Endothelial cell of umbilical vein (primary cell): ENCODE data around the gene PREP. TPM values are rescaled to one million over a fixed set of nuclear protein-coding genes. Genes with fewer than 3 reads are reported as not detected.

Source experiments
- BruUV-seq: library from RNA; stranded (reverse); fragments of 400-500 nt; replicated peaks from 2 replicates; lab custom pipeline; 2021; lab: Mats Ljungman, UMichigan
- CTCF ChIA-PET: fragments of 300-600, 350-600 bp; sonication (Branson Sonifier 250); formaldehyde crosslinking; loops from one replicate; lab custom pipeline; 2021; ENCODE audit warnings: antibody characterized with exemption, inconsistent platforms; lab: Charles Lee
- POLR2A ChIA-PET: fragments of 300-600, 350-600 bp; sonication (Branson Sonifier 250); formaldehyde crosslinking; loops from one replicate; lab custom pipeline; 2021; ENCODE audit warnings: antibody characterized with exemption, inconsistent platforms; lab: Charles Lee
- DNase-seq: peaks from one replicate; pipeline ENCODE4 v3.0.0-alpha.2; 2011; ENCODE audit warnings: low read depth, low spot score
- FAIRE-seq: peaks from 2 replicates; lab custom pipeline; 2011; peaks lifted over from hg19 to GRCh38; lab: Jason Lieb, UNC
- H2AFZ ChIP-seq: 2 replicates; pipeline ENCODE4 v1.6.0; 2012; ENCODE audit warnings: low read depth, low read length, control low read depth, inconsistent platforms
- H3K27ac ChIP-seq: 2 replicates; pipeline ENCODE4 v1.5.1; 2011; ENCODE audit warnings: low read depth, mild to moderate bottlenecking, control low read depth, low read length, moderate library complexity; ENCODE audit not compliant: insufficient read depth
- H3K27me3 ChIP-seq, 2 experiments: 2 replicates each; pipeline versions ENCODE4 v1.6.0 to v1.6.1; 2011; ENCODE audit warnings: low read length in 2 of 2, mixed read lengths in 1 of 2; ENCODE audit not compliant: control insufficient read depth in 2 of 2, insufficient read depth in 2 of 2
- H3K36me3 ChIP-seq, 2 experiments: 2 replicates in 1 of 2; 3 replicates in 1 of 2; pipeline ENCODE4 v1.5.1; 2011; ENCODE audit warnings: low read length in 2 of 2, mild to moderate bottlenecking in 1 of 2, moderate library complexity in 1 of 2; ENCODE audit not compliant: control insufficient read depth in 2 of 2, insufficient read depth in 2 of 2; ENCODE audit errors: extremely low read depth in 1 of 2
- H3K4me1 ChIP-seq: 3 replicates; pipeline ENCODE4 v1.5.1; 2011; ENCODE audit warnings: mild to moderate bottlenecking, low read length; ENCODE audit not compliant: control insufficient read depth, insufficient read depth; ENCODE audit errors: extremely low read depth
- H3K4me2 ChIP-seq: 2 replicates; pipeline ENCODE4 v1.6.1; 2011; ENCODE audit warnings: low read length, control low read depth, mixed read lengths; ENCODE audit not compliant: insufficient read depth
- H3K4me3 ChIP-seq, 3 experiments: fragments of 200-600 bp in 1 of 3; sonication (generic), shearing (Covaris generic) in 1 of 3; replicated peaks in 1 of 3; 2 replicates each; pipeline ENCODE4 v1.5.1; 2011 to 2016; ENCODE audit warnings: control low read depth in 3 of 3, low read length in 3 of 3, mild to moderate bottlenecking in 2 of 3, inconsistent platforms in 1 of 3, low read depth in 1 of 3, moderate library complexity in 1 of 3; ENCODE audit not compliant: insufficient read depth in 1 of 3
- H3K79me2 ChIP-seq: 2 replicates; pipeline ENCODE4 v1.6.0; 2012; ENCODE audit warnings: low read length, inconsistent platforms; ENCODE audit not compliant: control insufficient read depth, insufficient read depth
- H3K9ac ChIP-seq: replicated peaks from 2 replicates; pipeline ENCODE3; 2011; ENCODE audit warnings: low read length, control low read depth; ENCODE audit not compliant: insufficient read depth; ENCODE audit errors: extremely low read depth
- H3K9me1 ChIP-seq: replicated peaks from 3 replicates; pipeline ENCODE4 v1.6.0; 2011; ENCODE audit warnings: mild to moderate bottlenecking, low read length; ENCODE audit not compliant: control insufficient read depth, insufficient read depth; ENCODE audit errors: extremely low read depth
- H3K9me3 ChIP-seq: replicated peaks from 2 replicates; pipeline ENCODE4 v1.5.1; 2012; ENCODE audit warnings: low read length, inconsistent platforms; ENCODE audit not compliant: control insufficient read depth, insufficient read depth
- H4K20me1 ChIP-seq: replicated peaks from 2 replicates; pipeline ENCODE3; 2011; ENCODE audit warnings: mild to moderate bottlenecking, low read length; ENCODE audit not compliant: control insufficient read depth, insufficient read depth; ENCODE audit errors: extremely low read depth
- CTCF ChIP-seq, 2 donors: IDR thresholded peaks; 1 replicate in 1 of 2; 2 replicates in 1 of 2; pipeline ENCODE4 v1.5.1; 2011; ENCODE audit warnings: low read length in 2 of 2, mild to moderate bottlenecking in 2 of 2, moderate library complexity in 2 of 2, control low read depth in 1 of 2, inconsistent platforms in 1 of 2, low read depth in 1 of 2; ENCODE audit not compliant: insufficient read depth in 1 of 2; ENCODE audit errors: extremely low read depth in 1 of 2
- EZH2 ChIP-seq: IDR thresholded peaks from 2 replicates; pipeline ENCODE4 v1.6.1; 2012; ENCODE audit warnings: borderline replicate concordance, low read depth, mild to moderate bottlenecking, moderate library complexity, low read length, inconsistent platforms; ENCODE audit not compliant: severe bottlenecking
- FOS ChIP-seq: IDR thresholded peaks from 2 replicates; pipeline ENCODE4 v1.6.1; 2011; ENCODE audit warnings: mild to moderate bottlenecking, low read length, moderate library complexity, borderline replicate concordance; ENCODE audit not compliant: insufficient read depth
- GATA2 ChIP-seq: IDR thresholded peaks from 2 replicates; pipeline ENCODE4 v1.7.0; 2011; ENCODE audit warnings: low read depth, mild to moderate bottlenecking, moderate library complexity, mixed read lengths, low read length; ENCODE audit not compliant: insufficient read length, insufficient read depth
- JUN ChIP-seq: IDR thresholded peaks from 2 replicates; pipeline ENCODE4 v1.6.1; 2011; ENCODE audit warnings: borderline replicate concordance, low read depth; ENCODE audit not compliant: insufficient read length, insufficient read depth
- MAX ChIP-seq: IDR thresholded peaks from 2 replicates; pipeline ENCODE4 v1.6.1; 2011; ENCODE audit not compliant: insufficient read depth, insufficient read length
- MYC ChIP-seq: IDR thresholded peaks from one replicate; pipeline ENCODE4 v1.6.1; 2011; ENCODE audit warnings: mild to moderate bottlenecking, low read depth, low read length
- POLR2A ChIP-seq: IDR thresholded peaks from 2 replicates; pipeline ENCODE4 v1.6.1; 2012; ENCODE audit warnings: low read depth, mild to moderate bottlenecking, control low read depth, low read length
- POLR2AphosphoS5 ChIP-seq: IDR thresholded peaks from 2 replicates; pipeline ENCODE4 v1.6.1; 2012; ENCODE audit warnings: low read depth, mild to moderate bottlenecking, control low read depth, low read length, moderate library complexity; ENCODE audit not compliant: insufficient read depth
- dilution Hi-C: fragments of 300-500 bp; cut with MboI; formaldehyde crosslinking; loops from one replicate; pipeline ENCODE4 v1.15.0; 2019; ENCODE audit warnings: low sequenced_read_pairs; ENCODE audit not compliant: extremely low pct_ligation_motif_present
- intact Hi-C: fragments of 100-400 bp; cut with micrococcal nuclease; formaldehyde crosslinking; loops from one replicate; pipeline ENCODE4 v1.10.0; 2022
- polyA plus RNA-seq, 4 experiments: library from polyadenylated mRNA; depleted of rRNA in 3 of 4; stranded (reverse) in 3 of 4; unstranded in 1 of 4; fragments of >200 nt; gene quantifications; 2 replicates each; pipeline versions ENCODE4 v1.2.1 to v1.2.3, GENCODE V29; 2011 to 2012; ENCODE audit warnings: missing spikeins in 1 of 4
- total RNA-seq: library from RNA; stranded (reverse); gene quantifications from 2 replicates; pipeline ENCODE4 v1.2.3, GENCODE V29; 2021

The PREP gene
- total and polyA plus RNA-seq, 2 donors (not counting 3 experiments of a cell fraction or from before 2014, with no cell fraction given) = 17.2 to 37.7 TPM

GRCh38 chr6:105352037-105352617 is 50.8 kb downstream of the PREP start:
- TF ChIP-seq MYC (no peak), POLR2A (no peak), FOS (no peak), EZH2 (no peak), CTCF (IDR thresholded peaks at IDR 0.05; ENCODE audit: extremely low read depth in 1 of 2, insufficient read depth in 1 of 2, low read depth in 1 of 2, low read length in 2 of 2) (no peak), POLR2AphosphoS5 (no peak), JUN (no peak), MAX (no peak), GATA2 (no peak)
- H3K4me1 ChIP-seq = no peaks in the 10 kb centered on the region
- H3K79me2 ChIP-seq = no peaks in the 10 kb centered on the region
- dilution Hi-C loops = no loop called here
- H3K27me3 ChIP-seq = no peaks in the 10 kb centered on the region
- intact Hi-C loops = no loop called here
- FAIRE-seq = no peak
- CTCF ChIA-PET = no interaction called here
- DNase-seq = no peak
- no peak overlapping the region for H3K27ac ChIP-seq
- H2AFZ ChIP-seq = no peak overlapping the region
- peaks cover 2 to 4% of the 10 kb centered on the region in 2 experiments for H3K36me3 ChIP-seq
- no peaks in the 10 kb centered on the region for H3K9me3 ChIP-seq
- H3K4me3 ChIP-seq = no peak overlapping the region
- no peak overlapping the region for H3K9ac ChIP-seq
- H4K20me1 ChIP-seq = no peaks in the 10 kb centered on the region
- no peak overlapping the region for H3K4me2 ChIP-seq
- H3K9me1 ChIP-seq = no peaks in the 10 kb centered on the region
- POLR2A ChIA-PET = no interaction called here
- no TSS peak for BruUV-seq
